ENCODE measurements around the gene CRIP3. TPM values are rescaled to one million over a fixed set of nuclear protein-coding genes. Genes with fewer than 3 reads are reported as not detected.

Gene CRIP3
- total and polyA plus RNA-seq, 10 donors, result 6.4 to 36.5 (median 8.6) TPM

DNA sequence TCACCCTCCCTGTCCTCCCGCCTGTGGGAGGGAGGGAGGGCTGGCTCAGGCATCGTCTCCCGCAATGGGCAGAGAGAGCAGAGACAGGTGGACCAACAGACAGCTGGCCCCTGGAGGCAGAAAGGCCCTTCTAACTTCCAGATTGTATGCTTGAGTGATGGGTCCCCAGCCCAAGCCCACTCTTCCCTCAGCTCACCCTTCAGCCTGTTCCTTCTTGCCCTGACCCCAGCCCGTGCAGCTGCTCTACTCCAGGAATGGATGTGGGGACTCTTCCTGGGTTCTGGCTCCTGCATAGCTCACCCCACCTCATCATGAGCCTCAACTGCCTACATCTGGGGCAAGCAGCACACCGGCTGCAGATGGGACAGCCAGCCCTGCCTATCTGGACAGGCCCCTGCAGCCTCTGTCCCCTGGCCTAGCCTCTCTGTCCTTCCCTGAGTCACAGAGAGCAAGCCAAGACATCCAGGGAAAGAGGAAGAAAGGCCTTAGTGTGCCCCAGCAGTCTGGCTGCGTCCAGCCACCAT lies 22.1 kb downstream of the CRIP3 start:
- no peak for DNase-seq
- WGBS, 5 donors, result 84 to 92% (median 87%) methylated on average over 3 to 6 of the region's 6 CpGs
- Histone ChIP-seq H3K9me3 (no peaks in the 10 kb centered on the region), H3K4me3 (no peak overlapping the region), H3K27me3 (replicated peaks in 1 of 7) (peaks cover 0 to 53% (median 29%) of the 10 kb centered on the region in 7 donors), H3K27ac (no peak overlapping the region), H3K4me1 (peaks cover 0 to 16% (median 5%) of the 10 kb centered on the region in 6 donors), H3K36me3 (no peaks in the 10 kb centered on the region)
- intact Hi-C loops (cut with DNase I; ENCODE audit: low total_unique reads), result no loop called here
- TF ChIP-seq POLR2AphosphoS5 (IDR thresholded peaks at IDR 0.05) (no peak), POLR2A (IDR thresholded peaks at IDR 0.05) (no peak)
- TF ChIP-seq, protein P1, sequence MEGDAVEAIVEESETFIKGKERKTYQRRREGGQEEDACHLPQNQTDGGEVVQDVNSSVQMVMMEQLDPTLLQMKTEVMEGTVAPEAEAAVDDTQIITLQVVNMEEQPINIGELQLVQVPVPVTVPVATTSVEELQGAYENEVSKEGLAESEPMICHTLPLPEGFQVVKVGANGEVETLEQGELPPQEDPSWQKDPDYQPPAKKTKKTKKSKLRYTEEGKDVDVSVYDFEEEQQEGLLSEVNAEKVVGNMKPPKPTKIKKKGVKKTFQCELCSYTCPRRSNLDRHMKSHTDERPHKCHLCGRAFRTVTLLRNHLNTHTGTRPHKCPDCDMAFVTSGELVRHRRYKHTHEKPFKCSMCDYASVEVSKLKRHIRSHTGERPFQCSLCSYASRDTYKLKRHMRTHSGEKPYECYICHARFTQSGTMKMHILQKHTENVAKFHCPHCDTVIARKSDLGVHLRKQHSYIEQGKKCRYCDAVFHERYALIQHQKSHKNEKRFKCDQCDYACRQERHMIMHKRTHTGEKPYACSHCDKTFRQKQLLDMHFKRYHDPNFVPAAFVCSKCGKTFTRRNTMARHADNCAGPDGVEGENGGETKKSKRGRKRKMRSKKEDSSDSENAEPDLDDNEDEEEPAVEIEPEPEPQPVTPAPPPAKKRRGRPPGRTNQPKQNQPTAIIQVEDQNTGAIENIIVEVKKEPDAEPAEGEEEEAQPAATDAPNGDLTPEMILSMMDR (IDR thresholded peaks at IDR 0.05 in 8 of 11, conservative IDR thresholded peaks at IDR 0.05 in 3 of 11), result no peak

GRCh38 chr6:43285832-43286231 lies 22.8 kb downstream of the CRIP3 start:
- intact Hi-C loops (cut with DNase I; ENCODE audit: low total_unique reads), result no loop called here
- Histone ChIP-seq H3K36me3 (no peaks in the 10 kb centered on the region), H3K4me1 (peaks cover 0 to 16% (median 5%) of the 10 kb centered on the region in 6 donors), H3K9me3 (no peaks in the 10 kb centered on the region), H3K27ac (no peak overlapping the region), H3K4me3 (no peak overlapping the region), H3K27me3 (replicated peaks in 1 of 7) (peaks cover 0 to 55% (median 29%) of the 10 kb centered on the region in 7 donors)
- no peak for DNase-seq
- WGBS, 5 donors, result 77 to 90% (median 79%) methylated on average over 4 to 5 of the region's 5 CpGs
- TF ChIP-seq, protein P1 (IDR thresholded peaks at IDR 0.05 in 8 of 11, conservative IDR thresholded peaks at IDR 0.05 in 3 of 11), result no peak
- no peak for TF ChIP-seq POLR2AphosphoS5 (IDR thresholded peaks at IDR 0.05)

GRCh38 chr6:43284991-43285781 lies 23.4 kb downstream of the CRIP3 start:
- no peak overlapping the region for H3K27ac ChIP-seq
- peaks cover 0 to 61% (median 29%) of the 10 kb centered on the region in 7 donors for H3K27me3 ChIP-seq (replicated peaks in 1 of 7)
- intact Hi-C loops (cut with DNase I; ENCODE audit: low total_unique reads), result no loop called here
- peak overlapping the region in 5 of 8 donors; percentile 11 to 45 (median 25) for H3K4me3 ChIP-seq
- TF ChIP-seq POLR2A (IDR thresholded peaks at IDR 0.05) (no peak), POLR2AphosphoS5 (IDR thresholded peaks at IDR 0.05) (no peak)
- TF ChIP-seq, protein P1 (IDR thresholded peaks at IDR 0.05 in 8 of 11, conservative IDR thresholded peaks at IDR 0.05 in 3 of 11), result no peak
- WGBS, 5 donors, result 6 to 16% (median 8%) methylated on average over 41 to 83 of the region's 83 CpGs
- no peaks in the 10 kb centered on the region for H3K9me3 ChIP-seq
- no peak for DNase-seq
- no peaks in the 10 kb centered on the region for H3K36me3 ChIP-seq
- H3K4me1 ChIP-seq, result peaks cover 0 to 16% (median 5%) of the 10 kb centered on the region in 6 donors

GRCh38 chr6:43283905-43284304 lies 24.7 kb downstream of the CRIP3 start:
- H3K9me3 ChIP-seq, result no peaks in the 10 kb centered on the region
- WGBS, 5 donors, result 80 to 91% (median 88%) methylated on average over 2 to 27 of the region's 27 CpGs
- H3K4me1 ChIP-seq, result peaks cover 0 to 16% (median 5%) of the 10 kb centered on the region in 6 donors
- intact Hi-C loops (cut with DNase I; ENCODE audit: low total_unique reads), result no loop called here
- TF ChIP-seq POLR2AphosphoS5 (IDR thresholded peaks at IDR 0.05), result no peak
- TF ChIP-seq POLR2A (IDR thresholded peaks at IDR 0.05), result no peak
- TF ChIP-seq, protein P1 (IDR thresholded peaks at IDR 0.05 in 8 of 11, conservative IDR thresholded peaks at IDR 0.05 in 3 of 11), result no peak
- no peak overlapping the region for H3K27ac ChIP-seq
- peaks cover 0 to 63% (median 29%) of the 10 kb centered on the region in 7 donors for H3K27me3 ChIP-seq (replicated peaks in 1 of 7)
- H3K36me3 ChIP-seq, result no peaks in the 10 kb centered on the region
- H3K4me3 ChIP-seq, result no peak overlapping the region
- no peak for DNase-seq
